ENCODE data around the gene PEBP1.

DNA sequence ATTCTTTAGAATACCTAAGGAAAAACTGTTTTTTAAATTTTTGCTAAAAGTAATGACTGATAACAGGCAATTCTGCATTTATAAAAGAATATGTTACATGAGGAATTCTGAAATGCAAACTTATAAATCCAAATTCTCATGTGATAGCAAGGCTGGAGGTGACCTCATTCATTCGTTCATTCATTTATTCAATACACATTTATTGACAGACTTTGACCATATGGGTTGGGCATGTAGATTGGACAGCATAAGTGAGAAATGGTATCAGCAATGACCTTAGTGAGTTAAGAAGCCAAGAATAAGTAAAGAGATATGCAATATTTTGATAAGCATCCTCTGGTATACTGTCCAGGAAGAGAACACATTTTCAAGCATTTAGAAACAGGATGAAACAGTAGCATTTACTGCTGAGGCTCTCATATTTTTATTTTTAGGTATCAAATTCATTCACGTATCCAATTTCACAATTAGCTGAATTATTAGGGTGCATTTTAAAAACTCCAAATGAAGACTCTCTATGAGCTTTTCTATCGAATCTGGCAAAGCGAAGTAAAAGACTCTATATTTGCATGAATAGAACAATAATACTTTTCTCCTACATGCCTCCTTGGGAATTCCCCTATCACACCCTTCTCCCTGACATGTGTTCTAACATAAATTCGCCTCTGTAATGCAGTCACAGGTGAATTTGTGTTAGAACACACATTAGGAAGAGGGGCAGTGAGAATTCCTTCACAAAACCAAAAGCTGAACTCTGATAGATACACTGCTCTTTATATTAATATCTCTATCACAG, 49.9 kb downstream of the PEBP1 start:
- TF ChIP-seq, protein P1, sequence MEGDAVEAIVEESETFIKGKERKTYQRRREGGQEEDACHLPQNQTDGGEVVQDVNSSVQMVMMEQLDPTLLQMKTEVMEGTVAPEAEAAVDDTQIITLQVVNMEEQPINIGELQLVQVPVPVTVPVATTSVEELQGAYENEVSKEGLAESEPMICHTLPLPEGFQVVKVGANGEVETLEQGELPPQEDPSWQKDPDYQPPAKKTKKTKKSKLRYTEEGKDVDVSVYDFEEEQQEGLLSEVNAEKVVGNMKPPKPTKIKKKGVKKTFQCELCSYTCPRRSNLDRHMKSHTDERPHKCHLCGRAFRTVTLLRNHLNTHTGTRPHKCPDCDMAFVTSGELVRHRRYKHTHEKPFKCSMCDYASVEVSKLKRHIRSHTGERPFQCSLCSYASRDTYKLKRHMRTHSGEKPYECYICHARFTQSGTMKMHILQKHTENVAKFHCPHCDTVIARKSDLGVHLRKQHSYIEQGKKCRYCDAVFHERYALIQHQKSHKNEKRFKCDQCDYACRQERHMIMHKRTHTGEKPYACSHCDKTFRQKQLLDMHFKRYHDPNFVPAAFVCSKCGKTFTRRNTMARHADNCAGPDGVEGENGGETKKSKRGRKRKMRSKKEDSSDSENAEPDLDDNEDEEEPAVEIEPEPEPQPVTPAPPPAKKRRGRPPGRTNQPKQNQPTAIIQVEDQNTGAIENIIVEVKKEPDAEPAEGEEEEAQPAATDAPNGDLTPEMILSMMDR (IDR thresholded peaks at IDR 0.05 in 8 of 11, conservative IDR thresholded peaks at IDR 0.05 in 3 of 11), result no peak
- TF ChIP-seq POLR2A (IDR thresholded peaks at IDR 0.05), result no peak
